Mesenchymal stem cell (in vitro differentiated cells and primary cell): ENCODE results near the gene HYAL3.
A peak's percentile ranks its signal among the peaks of the same experiment; 100 is the strongest.

Experiments used
- DNase-seq: peaks from one replicate; pipeline ENCODE4 v3.0.0-alpha.2; 2013
- H2AFZ ChIP-seq: one replicate; pipeline ENCODE4 v1.6.1; 2013; ENCODE audit warnings: low read depth, mild to moderate bottlenecking, control low read depth, inconsistent platforms, low read length, moderate library complexity
- H2AK5ac ChIP-seq: 2 replicates; pipeline ENCODE4 v1.6.1; 2013; ENCODE audit warnings: low read length, moderate library complexity, mild to moderate bottlenecking, inconsistent platforms; ENCODE audit not compliant: severe bottlenecking
- H2BK120ac ChIP-seq: one replicate; pipeline ENCODE4 v1.6.1; 2013; ENCODE audit warnings: low read depth, mild to moderate bottlenecking, inconsistent platforms, low read length, moderate library complexity
- H2BK12ac ChIP-seq, 2 experiments: one replicate each; pipeline ENCODE4 v1.6.1; 2013; ENCODE audit warnings: inconsistent platforms in 2 of 2, low read length in 2 of 2, mild to moderate bottlenecking in 2 of 2, moderate library complexity in 2 of 2, control low read depth in 1 of 2
- H2BK15ac ChIP-seq: one replicate; pipeline ENCODE4 v1.6.1; 2013; ENCODE audit warnings: mild to moderate bottlenecking, low read depth, inconsistent platforms; ENCODE audit not compliant: poor library complexity, severe bottlenecking
- H2BK5ac ChIP-seq: 2 replicates; pipeline ENCODE4 v1.6.1; 2013; ENCODE audit warnings: low read depth, mild to moderate bottlenecking, low read length, control low read depth, inconsistent platforms; ENCODE audit not compliant: poor library complexity, severe bottlenecking
- H3K14ac ChIP-seq, 2 experiments: one replicate each; pipeline ENCODE4 v1.6.1; 2013; ENCODE audit warnings: inconsistent platforms in 2 of 2, low read length in 2 of 2, control low read depth in 1 of 2, mild to moderate bottlenecking in 1 of 2, moderate library complexity in 1 of 2
- H3K18ac ChIP-seq, 2 experiments: one replicate each; pipeline ENCODE4 v1.6.1; 2013; ENCODE audit warnings: inconsistent platforms in 2 of 2, low read length in 2 of 2, control low read depth in 1 of 2, low read depth in 1 of 2, mild to moderate bottlenecking in 1 of 2
- H3K23ac ChIP-seq, 2 experiments: one replicate each; pipeline ENCODE4 v1.6.1; 2013; ENCODE audit warnings: inconsistent platforms in 2 of 2, low read length in 2 of 2, mild to moderate bottlenecking in 2 of 2, moderate library complexity in 2 of 2, control low read depth in 1 of 2
- H3K27ac ChIP-seq: 2 replicates; pipeline ENCODE4 v1.5.1; 2013; ENCODE audit warnings: mild to moderate bottlenecking, moderate library complexity, low read length, control low read depth, inconsistent platforms; ENCODE audit not compliant: poor library complexity, severe bottlenecking
- H3K27me3 ChIP-seq, 2 experiments: 2 replicates each; pipeline versions ENCODE4 v1.6.1 to v1.7.0; 2013; ENCODE audit warnings: low read length in 2 of 2, mild to moderate bottlenecking in 2 of 2, moderate library complexity in 2 of 2, control low read depth in 1 of 2, inconsistent platforms in 1 of 2; ENCODE audit not compliant: control insufficient read depth in 1 of 2, insufficient read depth in 1 of 2
- H3K36me3 ChIP-seq, 2 experiments: 2 replicates each; pipeline versions ENCODE4 v1.6.1 to v1.7.0; 2013; ENCODE audit warnings: low read length in 2 of 2, control low read depth in 1 of 2, inconsistent platforms in 1 of 2, low read depth in 1 of 2, mild to moderate bottlenecking in 1 of 2; ENCODE audit not compliant: insufficient read depth in 2 of 2, control insufficient read depth in 1 of 2
- H3K4ac ChIP-seq, 2 experiments: one replicate each; pipeline ENCODE4 v1.6.1; 2013; ENCODE audit warnings: inconsistent platforms in 2 of 2, low read length in 2 of 2, mild to moderate bottlenecking in 2 of 2, moderate library complexity in 2 of 2, control low read depth in 1 of 2, low read depth in 1 of 2
- H3K4me1 ChIP-seq: 2 replicates; pipeline ENCODE4 v1.6.1; 2013; ENCODE audit warnings: low read depth, low read length, control low read depth; ENCODE audit not compliant: control insufficient read depth, insufficient read depth
- H3K4me2 ChIP-seq: 2 replicates; pipeline ENCODE4 v1.6.1; 2013; ENCODE audit warnings: low read length, mild to moderate bottlenecking, inconsistent platforms; ENCODE audit not compliant: poor library complexity, severe bottlenecking
- H3K4me3 ChIP-seq, 2 experiments: 2 replicates each; pipeline versions ENCODE4 v1.5.1 to v1.7.0; 2013; ENCODE audit warnings: low read length in 2 of 2, mild to moderate bottlenecking in 2 of 2, control low read depth in 1 of 2, low read depth in 1 of 2; ENCODE audit not compliant: insufficient read depth in 1 of 2
- H3K79me1 ChIP-seq: replicated peaks from 2 replicates; pipeline ENCODE4 v1.6.1; 2013; ENCODE audit warnings: mild to moderate bottlenecking, control low read depth, low read length, inconsistent platforms; ENCODE audit not compliant: poor library complexity, severe bottlenecking
- H3K9ac ChIP-seq: 2 replicates; pipeline ENCODE4 v1.7.0; 2013; ENCODE audit warnings: mild to moderate bottlenecking, low read length, moderate library complexity
- H3K9me3 ChIP-seq: 2 replicates; pipeline ENCODE4 v1.7.0; 2013; ENCODE audit warnings: mild to moderate bottlenecking, low read length; ENCODE audit not compliant: control insufficient read depth
- H4K8ac ChIP-seq: one replicate; pipeline ENCODE4 v1.6.1; 2013; ENCODE audit warnings: inconsistent platforms, mild to moderate bottlenecking, low read length, moderate library complexity
- H4K91ac ChIP-seq: one replicate; pipeline ENCODE4 v1.6.1; 2013; ENCODE audit warnings: mild to moderate bottlenecking, low read length, inconsistent platforms
- WGBS: methylation state at CpG from one replicate; pipeline ENCODE4 v1.1.7; 2013; ENCODE audit warnings: mixed read lengths; 5-methylcytosine and 5-hydroxymethylcytosine counted together

Gene HYAL3

DNA sequence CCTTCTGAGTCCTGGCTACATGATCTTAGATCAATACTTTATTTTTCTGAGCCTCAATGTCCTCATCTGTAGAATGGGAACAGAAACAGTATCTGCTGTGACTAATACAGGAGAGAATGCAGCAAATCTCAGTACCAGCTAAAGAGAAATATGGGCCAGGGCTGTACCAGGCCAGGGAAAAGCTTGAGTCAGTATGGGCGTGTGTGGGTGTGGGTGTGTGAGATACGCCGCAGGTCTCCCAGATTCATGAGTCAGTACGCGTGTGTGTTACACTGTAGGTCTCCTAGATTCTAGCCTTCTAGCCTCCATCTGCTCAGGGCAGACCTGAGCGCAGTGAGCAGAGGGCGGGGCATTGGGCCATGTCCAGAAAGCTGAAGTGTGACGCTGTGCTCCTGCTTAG, 48.0 kb downstream of the HYAL3 start:
- Histone ChIP-seq H2BK15ac (no peak overlapping the region), H3K4me2 (no peak overlapping the region), H3K4ac (no peak overlapping the region), H3K4me3 (no peak overlapping the region), H3K36me3 (peaks cover 50 to 82% of the 10 kb centered on the region in 2 experiments), H3K14ac (peak overlapping the region in 1 of 2 experiments; percentile 53), H2AK5ac (no peak overlapping the region), H3K27ac (no peak overlapping the region), H4K91ac (no peak overlapping the region), H3K18ac (peak overlapping the region in 1 of 2 experiments; percentile 13), H2BK120ac (no peak overlapping the region), H3K23ac (no peak overlapping the region), H3K9ac (peak overlapping the region; percentile 34), H4K8ac (no peak overlapping the region), H2BK5ac (no peak overlapping the region), H3K4me1 (peaks cover 70% of the 10 kb centered on the region), H3K27me3 (no peaks in the 10 kb centered on the region), H2AFZ (no peak overlapping the region), H2BK12ac (peak overlapping the region in 1 of 2 experiments; percentile 17), H3K79me1 (peaks cover 4% of the 10 kb centered on the region), H3K9me3 (no peaks in the 10 kb centered on the region)
- 71% methylated on average over 8 of the region's 8 CpGs for WGBS
- DNase-seq, result peak; percentile 63

DNA sequence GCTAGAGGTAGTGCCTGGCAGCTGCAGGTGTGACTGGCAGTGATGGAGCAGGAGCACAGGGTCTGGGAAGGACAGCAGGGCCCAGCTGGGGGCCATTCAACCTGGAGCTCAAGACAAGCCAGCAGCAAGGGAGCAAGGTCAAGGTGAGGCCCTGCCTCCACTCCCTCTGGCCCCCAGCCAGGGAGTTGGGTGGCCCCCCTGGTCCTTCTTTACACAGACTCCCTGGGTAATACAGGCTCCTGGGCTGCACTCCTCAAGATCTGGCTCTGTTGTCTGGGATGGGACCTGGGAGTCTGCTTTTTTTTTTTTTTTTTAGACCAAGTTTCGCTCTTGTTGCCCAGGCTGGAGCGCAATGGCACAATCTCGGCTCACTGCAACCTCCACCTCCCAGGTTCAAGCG, 48.7 kb downstream of the HYAL3 start:
- peak overlapping the region in 1 of 2 experiments; percentile 13 for H3K18ac ChIP-seq
- H3K9ac ChIP-seq, result peak overlapping the region; percentile 50
- no peak overlapping the region for H4K91ac ChIP-seq
- no peak overlapping the region for H3K14ac ChIP-seq
- no peak overlapping the region for H2AK5ac ChIP-seq
- H4K8ac ChIP-seq, result no peak overlapping the region
- no peaks in the 10 kb centered on the region for H3K27me3 ChIP-seq
- H3K4me3 ChIP-seq, result no peak overlapping the region
- H3K9me3 ChIP-seq, result no peaks in the 10 kb centered on the region
- H2BK5ac ChIP-seq, result no peak overlapping the region
- H2BK12ac ChIP-seq, result peak overlapping the region in 1 of 2 experiments; percentile 19
- no peak overlapping the region for H3K4me2 ChIP-seq
- peaks cover 75% of the 10 kb centered on the region for H3K4me1 ChIP-seq
- peaks cover 2% of the 10 kb centered on the region for H3K79me1 ChIP-seq
- no peak overlapping the region for H3K23ac ChIP-seq
- H3K4ac ChIP-seq, result no peak overlapping the region
- no peak overlapping the region for H2AFZ ChIP-seq
- no peak overlapping the region for H2BK120ac ChIP-seq
- WGBS, result 100% methylated on average over 1 of the region's 4 CpGs
- no peak overlapping the region for H3K27ac ChIP-seq
- no peak for DNase-seq
- H3K36me3 ChIP-seq, result peaks cover 48 to 80% of the 10 kb centered on the region in 2 experiments
- no peak overlapping the region for H2BK15ac ChIP-seq

DNA sequence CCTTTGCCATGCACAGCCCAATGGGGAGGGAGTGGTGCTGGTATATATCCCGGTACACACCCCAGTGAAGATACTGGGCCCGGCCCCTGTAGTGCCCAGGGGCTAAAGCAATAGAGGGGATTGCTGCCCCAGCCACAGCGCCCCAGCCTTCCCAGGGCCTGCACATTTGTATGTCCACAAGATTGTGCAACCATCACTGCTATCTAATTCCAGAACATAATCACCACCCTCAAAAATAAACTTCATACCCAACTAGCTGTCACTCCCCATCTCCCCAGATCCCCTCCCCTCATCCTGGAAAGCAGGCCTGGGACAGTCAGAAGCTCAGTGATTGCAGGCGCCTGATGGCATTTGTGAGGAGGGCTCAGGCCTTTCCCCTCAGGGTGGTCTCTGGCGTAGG, 49.7 kb downstream of the HYAL3 start:
- Histone ChIP-seq H3K27ac (peak overlapping the region; percentile 65), H4K8ac (no peak overlapping the region), H3K14ac (peak overlapping the region in 1 of 2 experiments; percentile 23), H3K18ac (no peak overlapping the region), H3K4me1 (peaks cover 71% of the 10 kb centered on the region), H2AK5ac (no peak overlapping the region), H3K79me1 (no peaks in the 10 kb centered on the region), H3K4me3 (no peak overlapping the region), H3K4me2 (no peak overlapping the region), H2BK120ac (no peak overlapping the region), H3K23ac (no peak overlapping the region), H3K4ac (no peak overlapping the region), H3K9ac (peak overlapping the region; percentile 47), H2BK12ac (no peak overlapping the region), H3K27me3 (no peaks in the 10 kb centered on the region), H3K9me3 (no peaks in the 10 kb centered on the region), H4K91ac (no peak overlapping the region), H3K36me3 (peaks cover 42 to 77% of the 10 kb centered on the region in 2 experiments), H2BK5ac (no peak overlapping the region), H2BK15ac (no peak overlapping the region), H2AFZ (no peak overlapping the region)
- 96% methylated on average over 5 of the region's 5 CpGs for WGBS
- no peak for DNase-seq

- Histone ChIP-seq H2AK5ac (peak overlapping the region; percentile 76), H3K36me3 (peaks cover 40 to 73% of the 10 kb centered on the region in 2 experiments), H3K4me1 (peaks cover 68% of the 10 kb centered on the region), H3K4me3 (no peak overlapping the region), H3K9ac (peak overlapping the region; percentile 47), H3K4ac (no peak overlapping the region), H2AFZ (no peak overlapping the region), H3K4me2 (no peak overlapping the region), H3K27me3 (no peaks in the 10 kb centered on the region), H2BK15ac (peak overlapping the region; percentile 17), H2BK12ac (peak overlapping the region in 1 of 2 experiments; percentile 51), H3K14ac (no peak overlapping the region), H3K27ac (peak overlapping the region; percentile 65), H4K91ac (no peak overlapping the region), H2BK5ac (no peak overlapping the region), H3K79me1 (no peaks in the 10 kb centered on the region), H3K23ac (peak overlapping the region in 1 of 2 experiments; percentile 40), H4K8ac (peak overlapping the region; percentile 38), H3K9me3 (no peaks in the 10 kb centered on the region), H3K18ac (peak overlapping the region; percentile 5 to 47), H2BK120ac (peak overlapping the region; percentile 9)
- WGBS, result 33% methylated on average over 3 of the region's 3 CpGs
- no peak for DNase-seq
Measured at GRCh38 chr3:50248387-50248786, 50.8 kb downstream of the HYAL3 start.
